Measurements from ENCODE around the gene TNRC18.

DNA sequence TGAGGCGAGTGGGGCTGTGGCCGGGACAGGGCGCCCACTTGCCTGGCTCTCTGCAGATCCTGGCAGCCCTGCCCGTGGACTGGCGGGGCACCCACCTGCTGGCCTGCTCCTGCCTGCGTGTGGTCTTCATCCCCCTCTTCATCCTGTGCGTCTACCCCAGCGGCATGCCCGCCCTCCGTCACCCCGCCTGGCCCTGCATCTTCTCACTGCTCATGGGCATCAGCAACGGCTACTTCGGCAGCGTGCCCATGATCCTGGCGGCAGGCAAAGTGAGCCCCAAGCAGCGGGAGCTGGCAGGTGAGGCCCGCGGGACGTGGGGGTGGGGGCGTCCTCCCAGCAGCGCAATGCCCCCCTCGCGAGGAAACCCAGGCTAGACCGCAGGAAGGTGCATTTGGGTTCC lies 123.3 kb downstream of the TNRC18 start:
- no peak for TF ChIP-seq POLR2A (IDR thresholded peaks at IDR 0.05)
- TF ChIP-seq, protein P1, sequence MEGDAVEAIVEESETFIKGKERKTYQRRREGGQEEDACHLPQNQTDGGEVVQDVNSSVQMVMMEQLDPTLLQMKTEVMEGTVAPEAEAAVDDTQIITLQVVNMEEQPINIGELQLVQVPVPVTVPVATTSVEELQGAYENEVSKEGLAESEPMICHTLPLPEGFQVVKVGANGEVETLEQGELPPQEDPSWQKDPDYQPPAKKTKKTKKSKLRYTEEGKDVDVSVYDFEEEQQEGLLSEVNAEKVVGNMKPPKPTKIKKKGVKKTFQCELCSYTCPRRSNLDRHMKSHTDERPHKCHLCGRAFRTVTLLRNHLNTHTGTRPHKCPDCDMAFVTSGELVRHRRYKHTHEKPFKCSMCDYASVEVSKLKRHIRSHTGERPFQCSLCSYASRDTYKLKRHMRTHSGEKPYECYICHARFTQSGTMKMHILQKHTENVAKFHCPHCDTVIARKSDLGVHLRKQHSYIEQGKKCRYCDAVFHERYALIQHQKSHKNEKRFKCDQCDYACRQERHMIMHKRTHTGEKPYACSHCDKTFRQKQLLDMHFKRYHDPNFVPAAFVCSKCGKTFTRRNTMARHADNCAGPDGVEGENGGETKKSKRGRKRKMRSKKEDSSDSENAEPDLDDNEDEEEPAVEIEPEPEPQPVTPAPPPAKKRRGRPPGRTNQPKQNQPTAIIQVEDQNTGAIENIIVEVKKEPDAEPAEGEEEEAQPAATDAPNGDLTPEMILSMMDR (IDR thresholded peaks at IDR 0.05) = no peak

All from lower leg skin (tissue), 3 donors.